HG03571 (cell line): ENCODE measurements around the gene ENOX2.

Experiments
- ATAC-seq: cut with Tn5 transposase; IDR thresholded peaks from one replicate; pipeline ENCODE4 v1.9.1; 2021; ENCODE audit not compliant: unreplicated experiment

ENOX2 gene

GRCh38 chrX:130645955-130646583 lies 256.9 kb downstream of the ENOX2 start:
- ATAC-seq = no peak

DNA sequence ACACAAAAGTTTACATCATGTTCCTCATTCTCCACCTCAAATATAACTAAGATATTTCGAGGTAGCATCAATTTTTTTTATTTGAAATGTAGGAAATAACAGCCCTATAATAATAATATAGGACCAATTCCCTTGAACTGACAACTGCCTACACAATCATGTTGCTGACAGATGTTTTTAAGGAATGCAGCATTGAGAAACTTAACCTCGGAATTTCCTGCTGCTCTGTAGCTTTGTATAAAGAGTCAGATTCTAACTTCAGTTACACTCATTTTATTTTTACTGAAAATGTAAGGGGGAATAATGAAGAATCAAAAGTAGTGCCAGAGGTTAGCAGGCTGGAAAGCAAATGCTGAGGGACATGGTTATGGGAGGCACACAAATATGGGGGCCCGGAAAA lies 265.4 kb downstream of the ENOX2 start:
- ATAC-seq = no peak

DNA sequence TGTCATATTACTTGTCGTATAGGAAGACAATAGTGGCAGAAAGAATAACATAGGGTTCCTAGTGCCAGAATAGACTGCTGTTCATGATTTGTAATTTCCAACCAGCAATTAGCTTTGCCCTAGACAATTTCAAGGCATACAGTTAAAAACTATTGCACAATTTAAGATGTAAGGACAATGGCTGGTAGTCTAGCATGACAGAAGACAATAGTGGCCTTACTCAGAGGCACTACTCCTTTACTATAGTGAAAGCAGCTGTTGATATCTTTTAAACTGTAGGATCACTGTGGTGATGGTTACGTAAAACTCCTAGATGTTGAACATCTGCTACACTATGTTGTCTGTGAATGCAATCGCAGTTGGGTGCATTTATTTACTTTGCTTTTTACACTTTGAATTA lies 266.7 kb downstream of the ENOX2 start:
- no peak for ATAC-seq

- no peak for ATAC-seq
These were observed 272.0 kb downstream of the ENOX2 start for GRCh38 chrX:130631011-130631410.

- no peak for ATAC-seq
These were observed 274.5 kb downstream of the ENOX2 start for GRCh38 chrX:130628516-130628915.

- ATAC-seq = no peak
These were observed 276.5 kb downstream of the ENOX2 start for GRCh38 chrX:130626521-130626920.

- no peak for ATAC-seq
These were observed 277.6 kb downstream of the ENOX2 start for GRCh38 chrX:130625386-130625785.

DNA sequence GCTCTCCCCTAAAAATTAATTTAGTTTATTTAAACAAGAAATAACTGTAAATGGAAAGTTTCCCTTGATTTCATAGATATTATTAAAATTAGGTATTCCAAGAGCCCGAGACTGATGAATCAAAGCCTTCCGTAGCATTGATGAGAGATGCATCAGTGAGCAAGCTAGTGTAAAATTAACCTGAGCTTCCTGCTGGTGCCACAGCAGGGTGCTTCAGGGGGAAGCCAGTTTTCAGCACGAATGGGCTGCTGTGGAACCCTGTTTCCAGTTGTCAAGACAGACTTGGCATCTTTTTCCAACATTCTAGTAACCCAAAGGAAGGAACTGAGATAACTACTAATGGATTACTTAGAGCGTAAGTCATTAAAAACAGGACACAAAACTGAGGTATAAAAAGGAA lies 279.5 kb downstream of the ENOX2 start:
- no peak for ATAC-seq

DNA sequence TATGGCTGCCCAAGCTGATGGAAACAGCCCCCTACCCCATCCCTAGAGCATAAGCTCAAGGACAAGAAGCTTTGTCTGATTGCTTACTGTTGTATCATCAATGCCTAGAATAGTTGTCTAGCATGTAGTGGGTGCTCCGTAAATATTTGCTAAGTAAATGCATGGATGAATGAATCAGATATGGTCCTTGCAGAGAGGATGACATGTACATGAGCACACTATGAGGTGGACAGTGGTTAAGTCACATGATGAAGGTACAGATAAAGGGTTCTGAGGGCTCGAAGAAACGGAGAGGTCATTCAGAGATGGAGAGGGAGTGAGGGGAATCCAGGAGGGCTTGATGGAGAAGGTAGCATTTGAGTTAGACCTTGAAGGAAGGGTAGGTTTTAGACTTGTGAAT lies 287.1 kb downstream of the ENOX2 start:
- no peak for ATAC-seq

GRCh38 chrX:130607431-130607830 lies 295.6 kb downstream of the ENOX2 start:
- ATAC-seq = no peak

- no peak for ATAC-seq
These were observed 296.6 kb downstream of the ENOX2 start for GRCh38 chrX:130606425-130606824.

DNA sequence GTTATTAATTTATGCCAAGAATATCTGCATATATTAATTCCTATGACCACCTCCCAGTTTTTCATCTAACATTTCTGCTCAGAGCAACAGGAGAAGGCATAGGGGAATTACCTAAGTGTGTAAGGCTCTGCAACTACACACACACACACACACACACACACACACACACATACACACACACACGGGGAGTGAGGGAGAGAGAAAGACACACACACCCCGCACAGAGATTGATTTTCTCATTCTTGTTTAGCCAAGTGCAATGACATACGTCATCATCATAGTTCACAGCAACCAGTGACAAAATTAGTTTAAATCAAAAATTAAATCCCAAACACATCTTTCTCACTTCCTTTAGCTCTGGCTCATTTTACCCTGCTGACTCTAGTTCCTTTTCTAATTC lies 298.1 kb downstream of the ENOX2 start:
- no peak for ATAC-seq

- ATAC-seq = no peak
These were observed 308.5 kb downstream of the ENOX2 start for GRCh38 chrX:130594453-130594916.

- no peak for ATAC-seq
These were observed 309.1 kb downstream of the ENOX2 start for GRCh38 chrX:130593911-130594310.

DNA sequence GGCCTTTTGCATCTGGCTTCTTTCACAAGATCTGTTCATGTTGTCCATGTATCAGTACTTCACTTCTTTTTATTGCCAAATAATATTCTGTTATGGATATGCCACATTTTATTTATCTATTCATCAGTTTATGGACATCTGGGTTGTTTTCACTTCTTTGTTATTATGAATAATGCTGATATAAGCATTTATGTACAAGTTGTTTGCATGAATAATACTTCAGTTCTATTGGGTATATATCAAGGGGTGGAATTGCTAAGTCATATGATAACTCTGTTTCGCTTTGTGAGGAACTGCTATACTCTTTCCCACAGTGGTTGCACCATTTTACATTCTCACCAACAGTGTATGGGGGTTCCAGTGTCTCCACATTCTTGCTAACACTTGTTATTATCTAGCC lies 310.8 kb downstream of the ENOX2 start:
- ATAC-seq = no peak

DNA sequence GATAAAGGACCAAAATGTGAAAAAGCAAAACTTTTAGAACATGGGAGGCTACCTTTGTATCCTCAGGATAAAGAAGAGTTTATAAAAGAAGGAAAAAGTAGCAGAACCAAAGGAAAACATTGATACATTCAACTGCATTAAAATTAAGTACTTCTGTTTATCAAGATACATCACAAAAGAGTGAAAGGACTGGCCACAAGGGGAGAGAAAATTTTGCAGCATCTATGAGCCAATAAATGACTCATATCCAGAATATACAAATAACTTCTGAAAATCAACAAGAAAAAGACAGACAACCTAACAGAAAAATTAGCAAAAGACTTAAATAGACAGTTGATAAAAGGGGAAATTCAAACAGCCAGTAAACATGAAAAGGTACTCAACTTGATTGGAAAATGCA lies 324.1 kb downstream of the ENOX2 start:
- ATAC-seq = no peak

DNA sequence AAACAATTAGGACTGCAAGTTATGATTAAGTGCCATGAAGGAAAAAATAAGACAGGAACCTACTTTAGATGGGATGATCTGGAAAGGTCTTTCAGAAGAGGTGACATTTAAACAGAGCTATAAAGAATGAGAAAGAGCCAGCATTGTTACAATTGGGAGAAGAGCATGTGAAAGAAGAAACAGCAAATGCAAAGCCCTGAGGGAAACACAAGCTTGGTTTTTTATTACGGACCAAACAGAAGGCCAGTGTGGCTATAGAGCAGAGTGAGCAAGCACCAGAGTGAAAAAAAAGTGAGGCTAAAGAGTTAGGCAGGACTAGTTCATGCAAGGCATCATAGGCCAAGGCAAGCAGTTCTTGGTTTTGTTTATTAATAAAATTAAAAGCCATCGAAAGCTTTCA lies 325.6 kb downstream of the ENOX2 start:
- ATAC-seq = no peak

GRCh38 chrX:130575831-130576389 lies 327.1 kb downstream of the ENOX2 start:
- no peak for ATAC-seq
